Measurements from ENCODE around the gene WFDC5. TPM values are rescaled to one million over a fixed set of nuclear protein-coding genes. Genes with fewer than 3 reads are reported as not detected.

The WFDC5 gene
- total and polyA plus RNA-seq, 10 of the 15 experiments (the other 5 are each of a cell fraction or from before 2014, with no cell fraction given), result 0.20 to 0.26 (median 0.21) TPM; not detected in 7

- Histone ChIP-seq H3K4me2 (ENCODE audit: control insufficient read depth, insufficient read depth) (no peak overlapping the region), H3K79me2 (ENCODE audit: control insufficient read depth, insufficient read depth, low read length) (no peaks in the 10 kb centered on the region), H2AFZ (ENCODE audit: control insufficient read depth, low read depth, low read length) (no peak overlapping the region), H3K4me1 (ENCODE audit: control insufficient read depth, insufficient read depth, low read length) (no peaks in the 10 kb centered on the region), H4K20me1 (ENCODE audit: control insufficient read depth, insufficient read depth) (no peaks in the 10 kb centered on the region), H3K9me3 (replicated peaks; ENCODE audit: control insufficient read depth, insufficient read depth, low read length) (no peaks in the 10 kb centered on the region), H3K36me3 (ENCODE audit: control insufficient read depth in 2 of 2, insufficient read depth in 2 of 2, low read length in 1 of 2) (no peaks in the 10 kb centered on the region), H3K27me3 (replicated peaks in 1 of 2; ENCODE audit: control insufficient read depth in 2 of 2, insufficient read depth in 2 of 2, low read length in 1 of 2) (no peaks in the 10 kb centered on the region; a peak in 1 of 4 replicates), H3K9ac (ENCODE audit: control insufficient read depth, insufficient read depth, low read length) (no peak overlapping the region), H3K27ac (ENCODE audit: control insufficient read depth, insufficient read depth) (no peak overlapping the region), H3K4me3 (no peak overlapping the region)
- RAD21 ChIA-PET (ENCODE audit: unreplicated experiment), result interaction anchor here (0.8 kb wide), 1 partner anchor 70 kb away, joined by 3 read pairs; no protein-coding TSS in a partner anchor
- POLR2A ChIA-PET, result no interaction called here
- ATAC-seq, result no peak
- WGBS (ENCODE audit: insufficient coverage, insufficient replicate concordance, low lambda C conversion rate, missing lambda C conversion rate), result 62% methylated on average over 3 of the region's 3 CpGs
- SMC1A ChIA-PET (ENCODE audit: uncharacterized antibody, unreplicated experiment), result interaction anchor here (6.4 kb wide), 1 partner anchor 70 kb away, joined by 25 read pairs; no protein-coding TSS in a partner anchor
- DNase-seq (ENCODE audit: low read depth, low spot score), result no peak
- FAIRE-seq, result no peak
- in situ Hi-C loops (cut with MboI), result no loop called here
- BruUV-seq (replicated peaks), result no TSS peak
- intact Hi-C loops (cut with micrococcal nuclease; ENCODE audit: unreplicated experiment), result no loop called here
- TF ChIP-seq RUNX3 (IDR thresholded peaks at IDR 0.05; ENCODE audit: low read length) (no peak), IRF5 (IDR thresholded peaks at IDR 0.05; ENCODE audit: borderline replicate concordance) (no peak), NR2F1 (conservative IDR thresholded peaks at IDR 0.05) (no peak), RB1 (IDR thresholded peaks at IDR 0.05; ENCODE audit: borderline replicate concordance) (no peak), TAF1 (IDR thresholded peaks at IDR 0.05; ENCODE audit: borderline replicate concordance, low read depth, low read length) (no peak), POLR2AphosphoS5 (IDR thresholded peaks at IDR 0.05; ENCODE audit: low read length) (no peak), HDGF (IDR thresholded peaks at IDR 0.05) (no peak), RFX5 (IDR thresholded peaks at IDR 0.05; ENCODE audit: low read depth, low read length) (no peak)
- TF ChIP-seq, protein P1, sequence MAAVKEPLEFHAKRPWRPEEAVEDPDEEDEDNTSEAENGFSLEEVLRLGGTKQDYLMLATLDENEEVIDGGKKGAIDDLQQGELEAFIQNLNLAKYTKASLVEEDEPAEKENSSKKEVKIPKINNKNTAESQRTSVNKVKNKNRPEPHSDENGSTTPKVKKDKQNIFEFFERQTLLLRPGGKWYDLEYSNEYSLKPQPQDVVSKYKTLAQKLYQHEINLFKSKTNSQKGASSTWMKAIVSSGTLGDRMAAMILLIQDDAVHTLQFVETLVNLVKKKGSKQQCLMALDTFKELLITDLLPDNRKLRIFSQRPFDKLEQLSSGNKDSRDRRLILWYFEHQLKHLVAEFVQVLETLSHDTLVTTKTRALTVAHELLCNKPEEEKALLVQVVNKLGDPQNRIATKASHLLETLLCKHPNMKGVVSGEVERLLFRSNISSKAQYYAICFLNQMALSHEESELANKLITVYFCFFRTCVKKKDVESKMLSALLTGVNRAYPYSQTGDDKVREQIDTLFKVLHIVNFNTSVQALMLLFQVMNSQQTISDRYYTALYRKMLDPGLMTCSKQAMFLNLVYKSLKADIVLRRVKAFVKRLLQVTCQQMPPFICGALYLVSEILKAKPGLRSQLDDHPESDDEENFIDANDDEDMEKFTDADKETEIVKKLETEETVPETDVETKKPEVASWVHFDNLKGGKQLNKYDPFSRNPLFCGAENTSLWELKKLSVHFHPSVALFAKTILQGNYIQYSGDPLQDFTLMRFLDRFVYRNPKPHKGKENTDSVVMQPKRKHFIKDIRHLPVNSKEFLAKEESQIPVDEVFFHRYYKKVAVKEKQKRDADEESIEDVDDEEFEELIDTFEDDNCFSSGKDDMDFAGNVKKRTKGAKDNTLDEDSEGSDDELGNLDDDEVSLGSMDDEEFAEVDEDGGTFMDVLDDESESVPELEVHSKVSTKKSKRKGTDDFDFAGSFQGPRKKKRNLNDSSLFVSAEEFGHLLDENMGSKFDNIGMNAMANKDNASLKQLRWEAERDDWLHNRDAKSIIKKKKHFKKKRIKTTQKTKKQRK (IDR thresholded peaks at IDR 0.05; ENCODE audit: low read depth, low read length), result no peak
- CTCF ChIA-PET, result interaction anchor here (0.9 to 6.8 kb wide), 8 partner anchors 9 to 198 kb away, joined by 3 to 67 read pairs (median 3); no protein-coding TSS in a partner anchor
Observed at GRCh38 chr20:45113865-45114264, 1.1 kb downstream of the WFDC5 start.
